Endothelial cell (in vitro differentiated cells): ENCODE measurements around the gene GDPGP1. TPM values are rescaled to one million over a fixed set of nuclear protein-coding genes. Genes with fewer than 3 reads are reported as not detected.

Experiments
- DNase-seq: peaks from one replicate; pipeline ENCODE4 v3.0.0; 2021; ENCODE audit warnings: low spot score
- H3K27ac Mint-ChIP-seq: one replicate; pipeline ENCODE4 v1.8.0; 2021; ENCODE audit warnings: mixed read lengths, inconsistent platforms; ENCODE audit not compliant: unreplicated experiment
- H3K27me3 Mint-ChIP-seq: one replicate; pipeline ENCODE4 v1.8.0; 2021; ENCODE audit warnings: mild to moderate bottlenecking, moderate library complexity, mixed read lengths, inconsistent platforms; ENCODE audit not compliant: unreplicated experiment
- H3K36me3 Mint-ChIP-seq: one replicate; pipeline ENCODE4 v1.8.0; 2021; ENCODE audit warnings: mild to moderate bottlenecking, low read depth, mixed read lengths, inconsistent platforms; ENCODE audit not compliant: unreplicated experiment
- H3K4me1 Mint-ChIP-seq: one replicate; pipeline ENCODE4 v1.8.0; 2021; ENCODE audit warnings: mild to moderate bottlenecking, mixed read lengths, inconsistent platforms; ENCODE audit not compliant: unreplicated experiment
- H3K4me3 Mint-ChIP-seq: one replicate; pipeline ENCODE4 v1.8.0; 2021; ENCODE audit warnings: mild to moderate bottlenecking, mixed read lengths, inconsistent platforms; ENCODE audit not compliant: unreplicated experiment
- H3K9me3 Mint-ChIP-seq: one replicate; pipeline ENCODE4 v1.8.0; 2021; ENCODE audit warnings: mixed read lengths, inconsistent platforms; ENCODE audit not compliant: unreplicated experiment
- CTCF ChIP-seq: fragments of 200-600 bp; sonication (generic); IDR thresholded peaks from one replicate; pipeline ENCODE4 v1.5.0; 2021; ENCODE audit warnings: antibody characterized with exemption; ENCODE audit not compliant: unreplicated experiment
- total RNA-seq: library from RNA; stranded (reverse); fragmentation: NEBNext Ultra II Directional; extraction: Animal tissue kit (Norgen Biotek cat#: 25700); gene quantifications from one replicate; pipeline ENCODE4 v1.2.1, GENCODE V29; 2021; ENCODE audit not compliant: unreplicated experiment

The GDPGP1 gene
- total RNA-seq, 1 donor from 2014 or later: 7.7 TPM

DNA sequence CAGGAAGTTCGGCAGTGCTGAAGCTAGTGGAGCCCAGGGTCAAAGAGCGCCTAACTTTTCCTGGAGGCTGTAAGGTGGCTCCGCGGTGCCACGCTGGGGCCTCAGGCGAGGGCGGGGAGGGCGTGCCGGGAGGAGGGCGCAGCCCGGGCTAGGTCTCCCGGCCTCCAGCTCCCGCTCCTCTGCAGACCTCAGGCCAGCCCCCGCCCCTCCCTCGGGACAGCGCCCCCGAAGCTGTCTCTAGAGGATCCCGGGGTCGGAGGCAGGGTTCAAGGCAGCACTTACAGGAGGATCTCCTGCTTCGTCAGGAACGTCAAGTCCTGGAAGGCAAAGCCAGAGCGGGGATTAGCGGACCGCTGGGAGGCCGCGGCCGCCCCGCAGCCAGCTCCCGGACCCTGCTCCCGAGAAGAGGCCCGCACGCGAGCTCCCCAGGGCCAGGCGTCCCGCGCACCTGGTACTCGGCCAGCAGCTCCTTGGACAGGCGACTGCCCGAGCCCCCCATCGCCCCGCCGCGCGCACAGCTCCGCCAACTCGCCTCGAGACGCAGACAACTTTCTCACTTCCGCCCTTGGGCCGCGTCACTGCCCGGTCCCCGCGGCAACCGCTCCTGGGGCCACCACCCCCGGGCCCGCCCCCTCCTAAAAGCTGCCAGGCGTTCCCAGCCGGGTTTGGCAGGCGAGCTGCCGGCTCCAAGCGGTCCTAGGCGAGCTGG is 468 bp upstream of the GDPGP1 start, which contains the start of gene CIB1:
TSS of gene CIB1 (minus strand) at position 555 of the 709 bp plus-strand sequence. CDS start at position 499, 56 bp downstream.
- Mint-ChIP-seq H3K9me3 (no peaks in the 10 kb centered on the region), H3K27me3 (peaks cover 1% of the 10 kb centered on the region), H3K27ac (peak within 1 kb of the TSS; percentile 48), H3K4me3 (peak within 1 kb of the TSS; percentile 89), H3K36me3 (peaks cover 15% of the 10 kb centered on the region), H3K4me1 (peaks cover 14% of the 10 kb centered on the region)
- DNase-seq: peak; percentile 82
- no peak for TF ChIP-seq CTCF

GRCh38 chr15:90239371-90239770 is 5.4 kb downstream of the GDPGP1 start:
- Mint-ChIP-seq H3K27ac (no peak overlapping the region), H3K27me3 (no peaks in the 10 kb centered on the region), H3K4me3 (no peak overlapping the region), H3K9me3 (no peaks in the 10 kb centered on the region), H3K4me1 (peaks cover 6% of the 10 kb centered on the region), H3K36me3 (peaks cover 9% of the 10 kb centered on the region)
- TF ChIP-seq CTCF: no peak
- DNase-seq: no peak

GRCh38 chr15:90240856-90241255 is 6.8 kb downstream of the GDPGP1 start:
- no peaks in the 10 kb centered on the region for H3K9me3 Mint-ChIP-seq
- H3K36me3 Mint-ChIP-seq: peaks cover 9% of the 10 kb centered on the region
- H3K27me3 Mint-ChIP-seq: no peaks in the 10 kb centered on the region
- no peak overlapping the region for H3K4me3 Mint-ChIP-seq
- no peak for TF ChIP-seq CTCF
- H3K27ac Mint-ChIP-seq: no peak overlapping the region
- no peak for DNase-seq
- no peaks in the 10 kb centered on the region for H3K4me1 Mint-ChIP-seq

DNA sequence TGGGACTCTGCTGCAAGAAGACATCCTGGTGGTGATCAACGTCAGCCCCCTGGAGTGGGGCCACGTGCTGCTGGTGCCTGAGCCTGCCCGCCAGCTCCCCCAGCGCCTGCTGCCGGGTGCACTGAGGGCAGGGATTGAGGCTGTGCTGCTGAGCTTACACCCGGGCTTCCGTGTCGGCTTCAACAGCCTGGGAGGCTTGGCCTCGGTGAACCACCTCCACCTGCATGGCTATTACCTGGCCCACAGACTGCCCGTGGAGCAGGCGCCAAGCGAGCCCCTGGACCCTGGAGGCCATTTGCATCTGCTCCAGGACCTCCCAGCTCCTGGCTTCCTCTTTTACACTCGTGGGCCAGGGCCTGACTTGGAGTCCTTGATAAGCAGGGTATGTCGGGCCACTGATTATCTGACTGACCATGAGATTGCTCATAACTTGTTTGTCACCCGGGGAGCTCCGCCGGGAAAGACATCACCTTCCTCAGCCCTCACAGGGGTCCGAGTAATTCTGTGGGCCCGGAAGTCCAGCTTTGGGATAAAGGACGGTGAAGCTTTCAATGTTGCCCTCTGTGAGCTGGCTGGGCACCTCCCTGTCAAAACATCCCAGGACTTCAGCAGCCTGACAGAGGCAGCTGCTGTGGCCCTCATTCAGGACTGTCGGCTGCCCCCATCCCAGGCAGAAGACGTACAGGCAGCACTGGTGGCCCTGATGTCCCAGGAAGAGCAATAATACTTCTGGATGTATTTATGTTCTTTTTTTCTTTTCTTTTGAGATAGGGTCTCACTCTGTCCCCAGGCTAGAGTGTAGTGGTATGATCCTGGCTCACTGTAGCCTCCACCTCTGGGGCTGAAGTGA is 7.6 kb downstream of the GDPGP1 start:
- Mint-ChIP-seq H3K4me1 (peaks cover 2% of the 10 kb centered on the region), H3K36me3 (peaks cover 9% of the 10 kb centered on the region), H3K9me3 (no peaks in the 10 kb centered on the region), H3K27me3 (no peaks in the 10 kb centered on the region), H3K4me3 (no peak overlapping the region), H3K27ac (no peak overlapping the region)
- TF ChIP-seq CTCF: no peak
- no peak for DNase-seq
